Neural progenitor cell (in vitro differentiated cells): ENCODE results near the gene UBTD2.

Source experiments
- CTCF ChIP-seq: fragments of 200-600 bp; sonication (generic); IDR thresholded peaks from 2 replicates; pipeline ENCODE4 v1.5.1; 2017; ENCODE audit warnings: antibody characterized with exemption, mild to moderate bottlenecking
- EZH2 ChIP-seq: fragments of 200-600 bp; sonication (generic); IDR thresholded peaks from 2 replicates; pipeline ENCODE4 v1.6.1; 2017; ENCODE audit warnings: antibody characterized with exemption, mild to moderate bottlenecking, moderate library complexity
- EZH2phosphoT487 ChIP-seq: fragments of 200-600 bp; sonication (generic); IDR thresholded peaks from 2 replicates; pipeline ENCODE4 v1.6.1; 2017; ENCODE audit warnings: antibody characterized with exemption

- TF ChIP-seq EZH2 (no peak), CTCF (no peak), EZH2phosphoT487 (no peak)
Measured at GRCh38 chr5:172160506-172160905, 123.1 kb downstream of the UBTD2 start.
